Measurements from ENCODE around the gene OGFR.
A peak's percentile ranks its signal among the peaks of the same experiment; 100 is the strongest.

OGFR gene

GRCh38 chr20:62785393-62785792, 19.2 kb upstream of the OGFR start:
- DNase-seq: no peak

GRCh38 chr20:62786157-62786556, 18.5 kb upstream of the OGFR start:
- DNase-seq: no peak

- DNase-seq: no peak
Observed at GRCh38 chr20:62787321-62787720, 17.3 kb upstream of the OGFR start.

GRCh38 chr20:62787866-62788265, 16.8 kb upstream of the OGFR start:
- no peak for DNase-seq

GRCh38 chr20:62788607-62789006, 16.0 kb upstream of the OGFR start:
- no peak for DNase-seq

- no peak for DNase-seq
Observed at GRCh38 chr20:62790075-62790474, 14.6 kb upstream of the OGFR start.

GRCh38 chr20:62791301-62792181, 13.1 kb upstream of the OGFR start:
- peak; percentile 82 for DNase-seq

- DNase-seq: no peak
Observed at GRCh38 chr20:62792182-62792939, 12.3 kb upstream of the OGFR start.

- no peak for DNase-seq
Observed at GRCh38 chr20:62792940-62793756, 11.5 kb upstream of the OGFR start.

- DNase-seq: no peak
Observed at GRCh38 chr20:62793757-62794006, 11.0 kb upstream of the OGFR start.

GRCh38 chr20:62794007-62794724, 10.5 kb upstream of the OGFR start:
- DNase-seq: peak; percentile 96

GRCh38 chr20:62795023-62795761, 9.4 kb upstream of the OGFR start:
- DNase-seq: peak; percentile 70

GRCh38 chr20:62796699-62797491, 7.7 kb upstream of the OGFR start:
- DNase-seq: no peak

GRCh38 chr20:62797671-62798532, 6.7 kb upstream of the OGFR start:
- DNase-seq: no peak

- no peak for DNase-seq
Observed at GRCh38 chr20:62799036-62799435, 5.6 kb upstream of the OGFR start.

GRCh38 chr20:62799459-62799858, 5.2 kb upstream of the OGFR start:
- no peak for DNase-seq

GRCh38 chr20:62799873-62800272, 4.8 kb upstream of the OGFR start:
- DNase-seq: no peak

GRCh38 chr20:62800314-62801259, 4.0 kb upstream of the OGFR start:
- no peak for DNase-seq
